Neutrophil (primary cell): ENCODE data around the gene TPX2.
"Not testable (repeated sequence)": the region's sequence is repeated elsewhere in the genome, so short reads cannot be mapped to it uniquely, and the experiment has no call there.

ENCODE experiments used
- H3K27ac ChIP-seq: fragments of 200-600 bp; sonication (generic); 2 replicates; pipeline ENCODE4 v1.5.1; 2016; ENCODE audit warnings: mild to moderate bottlenecking, moderate library complexity
- H3K27me3 ChIP-seq: fragments of 200-600 bp; sonication (generic); 2 replicates; pipeline ENCODE4 v1.6.0; 2016; ENCODE audit warnings: mild to moderate bottlenecking
- H3K36me3 ChIP-seq: fragments of 200-600 bp; sonication (generic); 2 replicates; pipeline ENCODE4 v1.5.1; 2017
- H3K4me1 ChIP-seq, 2 experiments: fragments of 200-600 bp in 1 of 2; sonication (generic) in 1 of 2; 1 replicate in 1 of 2; 2 replicates in 1 of 2; pipeline versions ENCODE4 v1.5.1 to v1.6.1; 2013 to 2016; ENCODE audit warnings: low read depth in 1 of 2, low read length in 1 of 2, mild to moderate bottlenecking in 1 of 2, moderate library complexity in 1 of 2; ENCODE audit not compliant: control insufficient read depth in 1 of 2, insufficient read depth in 1 of 2
- H3K4me3 ChIP-seq, 2 experiments: fragments of 200-600 bp in 1 of 2; sonication (generic) in 1 of 2; 1 replicate in 1 of 2; 2 replicates in 1 of 2; pipeline ENCODE4 v1.5.1; 2013 to 2016; ENCODE audit warnings: low read depth in 1 of 2, low read length in 1 of 2, mild to moderate bottlenecking in 1 of 2, moderate library complexity in 1 of 2
- H3K9me3 ChIP-seq: fragments of 200-600 bp; sonication (generic); 2 replicates; pipeline ENCODE4 v1.5.1; 2016
- TF ChIP-seq, protein P1 (sequence below): fragments of 200-600 bp; sonication (generic); IDR thresholded peaks from 2 replicates; pipeline ENCODE4 v1.5.1; 2016; ENCODE audit warnings: antibody characterized with exemption

Gene TPX2

DNA sequence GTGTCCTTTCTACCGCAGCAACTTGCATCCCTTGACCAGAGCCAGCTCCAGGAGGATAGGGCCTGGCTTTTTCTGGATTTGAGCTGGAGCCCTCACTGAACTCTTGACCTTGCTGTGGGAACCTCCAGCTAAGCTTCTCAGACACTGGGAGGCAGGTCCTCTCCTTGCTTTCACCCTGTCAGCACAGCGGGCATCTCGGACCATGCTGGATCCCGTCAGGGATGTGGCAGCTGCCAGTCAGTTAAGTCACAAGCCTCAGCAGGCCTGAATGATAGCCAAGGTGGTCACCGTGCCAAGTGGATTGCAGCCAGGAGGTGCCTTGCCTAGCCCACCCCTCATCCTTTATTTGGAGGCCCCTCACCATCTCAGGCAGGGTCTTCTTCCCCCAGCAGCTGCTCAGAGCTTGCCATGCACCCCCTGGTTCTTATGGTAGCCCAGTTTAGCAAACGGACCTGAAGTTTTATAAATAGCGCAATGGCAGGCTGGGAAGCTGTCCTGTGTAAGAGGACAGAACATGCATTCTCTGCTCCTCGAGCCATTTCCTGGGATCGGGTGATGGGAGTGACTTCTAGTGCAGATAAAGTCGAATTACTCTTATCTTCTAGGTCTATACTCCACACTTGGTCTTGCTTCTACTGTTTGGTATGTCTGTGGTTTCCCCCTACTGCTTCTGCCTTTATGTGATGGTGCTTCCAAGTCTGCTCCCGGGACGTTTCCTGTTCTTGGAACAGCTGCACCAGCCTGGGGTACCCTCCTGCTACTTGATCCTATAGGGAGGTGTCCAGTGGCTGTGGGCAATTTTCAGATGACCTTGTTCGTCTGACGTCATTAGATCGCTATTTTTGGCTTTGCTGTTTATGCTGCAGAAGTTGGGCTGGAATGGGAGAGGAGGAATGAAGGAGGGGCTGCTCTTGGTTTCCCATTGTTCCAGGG, 73.0 kb downstream of the TPX2 start:
- H3K36me3 ChIP-seq, result peaks cover 6% of the 10 kb centered on the region
- TF ChIP-seq, protein P1, sequence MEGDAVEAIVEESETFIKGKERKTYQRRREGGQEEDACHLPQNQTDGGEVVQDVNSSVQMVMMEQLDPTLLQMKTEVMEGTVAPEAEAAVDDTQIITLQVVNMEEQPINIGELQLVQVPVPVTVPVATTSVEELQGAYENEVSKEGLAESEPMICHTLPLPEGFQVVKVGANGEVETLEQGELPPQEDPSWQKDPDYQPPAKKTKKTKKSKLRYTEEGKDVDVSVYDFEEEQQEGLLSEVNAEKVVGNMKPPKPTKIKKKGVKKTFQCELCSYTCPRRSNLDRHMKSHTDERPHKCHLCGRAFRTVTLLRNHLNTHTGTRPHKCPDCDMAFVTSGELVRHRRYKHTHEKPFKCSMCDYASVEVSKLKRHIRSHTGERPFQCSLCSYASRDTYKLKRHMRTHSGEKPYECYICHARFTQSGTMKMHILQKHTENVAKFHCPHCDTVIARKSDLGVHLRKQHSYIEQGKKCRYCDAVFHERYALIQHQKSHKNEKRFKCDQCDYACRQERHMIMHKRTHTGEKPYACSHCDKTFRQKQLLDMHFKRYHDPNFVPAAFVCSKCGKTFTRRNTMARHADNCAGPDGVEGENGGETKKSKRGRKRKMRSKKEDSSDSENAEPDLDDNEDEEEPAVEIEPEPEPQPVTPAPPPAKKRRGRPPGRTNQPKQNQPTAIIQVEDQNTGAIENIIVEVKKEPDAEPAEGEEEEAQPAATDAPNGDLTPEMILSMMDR, result no peak
- H3K27me3 ChIP-seq, result no peaks in the 10 kb centered on the region
- no peak overlapping the region for H3K27ac ChIP-seq
- no peaks in the 10 kb centered on the region for H3K4me1 ChIP-seq
- H3K4me3 ChIP-seq, result no peak overlapping the region
- H3K9me3 ChIP-seq, result no peaks in the 10 kb centered on the region

- Histone ChIP-seq H3K4me1 (no peaks in the 10 kb centered on the region), H3K27ac (no peak overlapping the region), H3K4me3 (no peak overlapping the region), H3K27me3 (no peaks in the 10 kb centered on the region), H3K9me3 (no peaks in the 10 kb centered on the region), H3K36me3 (peaks cover 6% of the 10 kb centered on the region)
- TF ChIP-seq, protein P1, result no peak
Measured at GRCh38 chr20:31813611-31814010, 74.5 kb downstream of the TPX2 start.

DNA sequence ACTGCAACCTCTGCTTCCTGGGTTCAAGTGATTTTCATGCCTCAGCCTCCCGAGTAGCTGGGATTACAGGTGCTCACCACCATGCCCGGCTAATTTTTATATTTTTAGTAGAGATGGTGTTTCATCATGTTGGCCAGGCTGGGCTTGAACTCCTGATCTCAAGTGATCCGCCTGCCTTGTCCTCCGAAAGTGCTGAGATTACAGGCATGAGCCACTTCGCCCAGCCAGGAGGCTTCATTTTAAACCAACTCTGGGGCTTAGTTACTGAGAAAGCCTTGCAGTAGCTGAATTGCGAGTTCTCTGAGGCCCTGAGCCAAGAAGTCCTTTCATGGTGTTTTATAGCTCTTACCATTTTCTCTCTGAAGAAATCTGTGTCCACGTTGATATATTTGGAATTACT, 75.1 kb downstream of the TPX2 start:
- not testable (repeated sequence) for H3K27me3 ChIP-seq, H3K4me3 ChIP-seq, H3K27ac ChIP-seq, H3K4me1 ChIP-seq, H3K9me3 ChIP-seq, H3K36me3 ChIP-seq

- H3K27me3 ChIP-seq, result no peaks in the 10 kb centered on the region
- H3K9me3 ChIP-seq, result no peaks in the 10 kb centered on the region
- H3K4me1 ChIP-seq, result no peaks in the 10 kb centered on the region
- no peak overlapping the region for H3K4me3 ChIP-seq
- TF ChIP-seq, protein P1, result no peak
- no peak overlapping the region for H3K27ac ChIP-seq
- H3K36me3 ChIP-seq, result peaks cover 6% of the 10 kb centered on the region
Measured at GRCh38 chr20:31815408-31816188, 76.5 kb downstream of the TPX2 start.

DNA sequence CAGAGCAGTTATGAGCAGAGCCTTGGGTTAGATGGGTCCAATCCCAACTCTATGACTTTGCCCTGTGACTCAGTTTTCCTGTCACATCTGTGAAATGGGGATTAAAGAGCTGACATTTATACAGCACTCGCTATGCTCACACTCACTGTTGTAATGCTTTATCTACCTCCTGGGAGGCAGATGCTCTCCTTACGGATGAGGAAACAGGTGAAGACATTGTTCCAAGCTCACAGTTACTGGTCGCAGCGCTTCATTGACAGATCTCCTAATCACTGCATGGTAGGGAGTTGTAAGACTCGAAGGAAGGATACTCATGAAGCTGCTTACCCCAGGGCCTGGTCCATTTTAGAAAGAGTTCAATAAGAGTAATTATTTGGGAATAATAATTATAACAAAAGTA, 77.1 kb downstream of the TPX2 start:
- no peaks in the 10 kb centered on the region for H3K27me3 ChIP-seq
- no peaks in the 10 kb centered on the region for H3K4me1 ChIP-seq
- H3K36me3 ChIP-seq, result peaks cover 6% of the 10 kb centered on the region
- H3K27ac ChIP-seq, result no peak overlapping the region
- no peak overlapping the region for H3K4me3 ChIP-seq
- TF ChIP-seq, protein P1, result no peak
- H3K9me3 ChIP-seq, result no peaks in the 10 kb centered on the region

DNA sequence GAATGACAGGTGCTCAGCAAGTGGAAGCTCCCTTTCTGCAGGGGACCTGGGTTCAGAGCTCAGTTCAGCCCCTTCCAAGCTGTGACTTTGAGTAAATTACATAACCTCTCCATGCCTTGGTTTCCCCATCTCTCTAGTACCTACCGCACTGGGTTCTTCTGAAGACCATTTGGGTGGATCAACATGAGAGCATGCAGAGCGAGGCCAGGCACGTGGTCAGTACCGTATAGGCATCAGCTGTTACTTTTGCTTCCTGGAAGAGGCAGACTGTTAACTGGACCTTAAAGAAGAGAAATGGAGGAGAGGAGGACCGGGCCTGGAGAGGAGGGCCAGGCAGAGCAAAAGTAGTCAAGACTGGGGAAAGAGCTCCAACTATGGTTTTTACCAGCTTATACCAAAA, 78.4 kb downstream of the TPX2 start:
- H3K27me3 ChIP-seq, result peaks cover 5% of the 10 kb centered on the region
- H3K9me3 ChIP-seq, result no peaks in the 10 kb centered on the region
- H3K36me3 ChIP-seq, result no peaks in the 10 kb centered on the region
- peaks cover 0 to 1% of the 10 kb centered on the region in 2 experiments for H3K4me1 ChIP-seq
- TF ChIP-seq, protein P1, result no peak
- H3K27ac ChIP-seq, result no peak overlapping the region
- no peak overlapping the region for H3K4me3 ChIP-seq
